NCI-H128 (cell line): ENCODE results near the gene HDAC4.

Source experiments
- DNase-seq: peaks from one replicate; lab custom pipeline; 2025; ENCODE audit not compliant: unreplicated experiment; lab: John Stamatoyannopoulos, UW

Gene HDAC4

DNA sequence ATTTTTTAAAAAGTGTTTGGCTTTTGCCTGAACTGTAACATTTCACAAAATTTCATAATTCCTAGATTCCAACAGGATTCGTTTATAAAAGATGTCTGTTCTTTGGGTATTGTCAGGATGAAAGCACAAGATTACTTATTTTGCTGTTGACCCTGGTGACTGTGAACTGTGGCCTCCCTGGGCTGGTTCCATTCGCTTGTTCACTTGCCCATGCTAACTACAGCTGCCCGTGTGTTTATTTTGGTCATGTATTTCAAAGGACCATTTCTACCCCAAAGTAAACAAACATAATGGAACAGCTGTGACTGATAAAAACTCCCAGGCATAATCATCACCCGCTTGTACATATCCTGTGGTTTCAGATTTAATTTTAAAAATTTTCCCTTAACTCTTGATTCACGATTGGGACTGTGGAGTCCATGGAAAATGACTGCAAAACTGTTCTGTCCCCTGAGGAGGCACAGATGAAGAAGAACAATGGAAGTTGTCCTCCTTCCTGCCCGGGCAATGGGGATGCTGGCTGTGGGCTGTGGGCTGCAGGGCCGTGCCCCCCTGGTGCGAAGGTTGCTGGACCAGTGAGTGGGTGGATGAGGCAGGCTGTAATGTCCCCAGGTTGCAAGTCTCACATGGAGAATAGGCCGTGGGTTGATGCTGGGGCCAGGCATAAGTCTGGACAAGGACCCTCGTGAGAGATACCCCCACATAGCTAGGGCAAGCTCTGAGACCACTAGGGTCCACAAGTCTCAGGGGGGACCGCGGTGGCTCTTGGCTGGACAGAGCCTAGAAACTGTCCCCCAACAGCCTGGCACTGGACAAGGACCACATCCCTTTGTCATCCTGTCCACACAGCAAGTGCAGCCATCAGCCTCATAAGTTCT is 28.9 kb upstream of the HDAC4 start:
- DNase-seq, result no peak

DNA sequence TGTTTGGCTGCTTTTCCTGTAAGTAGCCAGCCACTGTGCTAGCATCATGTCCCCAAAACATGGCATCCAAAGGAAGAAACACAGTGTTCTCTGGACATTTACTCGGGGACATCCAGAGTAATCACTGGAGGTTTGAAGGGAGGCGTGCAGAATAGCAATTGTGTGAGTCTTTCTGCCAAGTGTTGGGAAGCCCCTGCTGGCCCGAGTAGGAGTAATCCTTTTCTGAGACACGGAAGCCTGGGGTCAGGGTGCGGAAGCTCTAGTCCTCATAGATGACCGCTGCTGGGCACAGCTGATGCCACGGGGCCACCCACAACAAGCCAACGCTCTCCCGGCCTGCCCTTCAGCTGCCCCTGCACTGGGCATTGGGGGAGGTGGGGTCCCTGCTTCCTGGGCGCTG is 24.8 kb upstream of the HDAC4 start:
- no peak for DNase-seq

DNA sequence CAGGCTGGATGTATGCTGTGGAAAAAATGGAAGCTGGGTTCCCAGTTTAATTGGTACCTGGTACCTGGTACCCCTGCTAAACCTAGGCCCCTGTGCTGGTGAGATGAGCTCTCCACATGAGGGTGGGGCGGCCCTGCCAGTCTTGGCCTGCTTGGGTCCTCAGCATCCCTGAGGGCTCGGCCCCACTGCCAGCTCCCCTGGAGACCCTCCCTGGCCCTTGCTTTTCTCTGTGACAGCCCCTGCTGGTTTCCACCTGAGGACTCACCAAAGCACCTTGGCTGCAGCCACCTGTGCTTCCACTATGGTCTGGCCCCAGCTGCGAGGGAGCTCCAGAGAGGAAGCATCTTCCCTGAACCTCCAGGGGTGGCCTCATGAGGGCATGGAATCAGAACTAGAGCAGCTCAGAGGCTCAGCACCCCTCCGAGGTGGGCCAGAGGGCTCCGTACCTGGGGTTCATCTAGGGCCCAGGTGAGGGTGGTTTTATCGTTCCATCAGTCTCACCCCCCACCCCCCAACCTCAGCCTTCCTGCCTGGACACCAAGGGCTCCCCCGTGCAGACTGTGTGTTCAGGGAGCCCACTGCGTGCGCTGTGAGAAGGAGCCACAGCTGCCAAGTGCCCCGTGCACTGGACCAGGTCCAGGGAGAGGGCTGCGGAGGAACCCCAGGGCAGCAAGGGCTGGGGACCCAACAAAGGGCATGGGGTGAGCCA is 23.7 kb upstream of the HDAC4 start:
- DNase-seq, result no peak

DNA sequence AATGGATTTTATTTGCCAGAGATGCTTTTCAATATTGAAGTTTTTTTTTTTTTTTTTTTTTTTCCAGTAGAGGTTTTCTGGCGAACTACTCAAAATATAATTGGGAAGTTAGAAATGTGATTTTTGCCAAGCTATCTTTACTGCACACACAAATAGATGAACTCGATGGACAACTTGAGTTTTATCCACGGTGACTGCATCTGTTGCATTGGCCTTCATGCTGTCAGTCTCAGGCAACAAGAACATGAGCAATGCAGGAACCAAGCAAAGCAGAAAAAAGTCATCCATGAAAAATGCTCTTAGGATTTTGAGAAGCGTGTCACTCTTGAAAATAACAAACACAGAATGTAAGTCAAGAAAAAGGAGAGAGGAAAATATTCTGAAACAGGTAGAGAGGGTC is 22.7 kb upstream of the HDAC4 start:
- DNase-seq, result no peak

DNA sequence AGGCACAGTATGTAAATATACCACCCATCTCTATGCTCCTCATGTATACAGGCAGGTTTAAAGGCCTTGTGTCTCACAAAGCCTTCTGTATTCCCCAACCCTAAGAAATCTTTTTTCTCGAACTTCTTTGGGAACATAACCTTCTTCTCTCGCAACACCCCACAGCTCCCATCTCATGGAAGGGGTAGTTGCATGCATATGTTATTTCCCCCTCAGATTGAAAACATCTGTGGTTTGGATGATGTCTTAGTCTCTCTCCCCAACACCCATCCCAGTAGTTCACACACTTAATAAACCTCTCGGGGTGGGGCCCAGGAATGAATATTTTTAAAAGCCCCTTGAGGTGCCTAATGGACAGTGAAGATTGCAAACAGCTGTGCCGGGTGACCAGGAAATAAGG is 21.0 kb upstream of the HDAC4 start:
- no peak for DNase-seq

DNA sequence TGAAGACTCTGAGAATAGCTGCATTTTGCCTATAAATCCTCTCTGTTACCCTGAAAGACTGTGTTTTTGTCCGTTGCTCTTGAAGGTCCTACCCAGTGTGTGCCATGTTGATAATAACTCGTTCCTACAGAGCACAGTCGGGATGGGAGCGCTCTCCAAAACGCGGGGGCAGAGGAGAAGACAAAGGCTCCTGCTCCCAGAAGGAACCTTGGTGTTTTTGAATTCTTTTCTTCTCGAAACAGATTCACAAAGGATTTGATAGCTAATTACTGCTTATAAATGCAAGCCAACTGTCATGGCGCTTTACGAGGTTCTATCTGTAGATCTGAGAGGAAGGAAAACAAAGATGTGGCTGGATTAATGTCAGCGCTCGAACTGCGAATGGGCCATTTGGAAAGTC is 19.3 kb upstream of the HDAC4 start:
- no peak for DNase-seq

DNA sequence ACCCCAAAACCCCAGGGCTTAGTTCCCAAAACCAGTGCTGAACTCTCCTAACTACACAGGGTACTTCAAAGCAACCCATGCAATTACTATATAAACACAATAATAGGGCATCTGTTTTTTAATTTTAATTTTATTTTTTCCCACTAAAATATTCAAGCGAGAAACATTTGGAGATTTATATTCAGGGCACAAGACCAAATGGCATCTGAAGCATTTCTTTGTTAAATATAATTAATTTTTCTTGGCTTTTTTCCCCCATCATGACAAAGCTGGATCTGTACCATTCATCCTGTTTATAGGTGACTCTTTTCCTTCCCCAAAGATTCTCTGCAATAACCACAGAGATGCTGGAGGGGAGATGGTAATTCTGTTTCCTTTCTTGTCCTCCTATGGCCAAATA is 18.1 kb upstream of the HDAC4 start:
- no peak for DNase-seq

DNA sequence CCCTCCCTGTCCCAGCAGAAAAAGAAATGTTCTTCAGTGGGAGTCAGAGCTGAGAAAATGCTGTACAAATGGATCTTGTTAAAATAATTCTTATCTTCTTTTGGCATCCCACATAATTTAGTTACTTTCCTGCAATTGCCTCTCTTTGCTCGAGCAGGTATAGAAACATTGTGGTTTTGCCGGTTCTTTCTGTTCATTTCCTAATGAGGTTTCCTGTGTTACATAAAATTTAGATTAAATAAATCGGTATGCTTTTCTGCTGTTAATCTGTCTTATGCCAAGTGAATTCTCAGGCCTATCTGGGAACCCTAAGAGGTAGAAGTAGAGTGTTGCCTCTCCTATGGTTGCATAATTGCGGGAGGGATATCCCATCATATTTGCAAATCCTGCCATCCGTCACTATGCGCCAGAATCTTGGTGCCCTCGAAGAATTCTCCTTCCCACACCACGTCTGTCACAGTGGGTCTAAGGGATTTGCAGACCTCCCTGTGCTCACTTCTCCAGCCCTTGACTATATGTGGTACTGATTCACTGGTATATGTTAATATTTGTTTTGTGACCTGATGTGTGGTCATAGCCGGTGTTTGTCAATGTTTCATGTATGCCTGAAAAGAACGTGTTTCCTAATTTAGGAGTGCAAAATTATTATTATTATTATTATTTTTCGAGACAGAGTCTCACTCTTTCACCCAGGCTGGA is 12.2 kb upstream of the HDAC4 start:
- DNase-seq, result no peak

DNA sequence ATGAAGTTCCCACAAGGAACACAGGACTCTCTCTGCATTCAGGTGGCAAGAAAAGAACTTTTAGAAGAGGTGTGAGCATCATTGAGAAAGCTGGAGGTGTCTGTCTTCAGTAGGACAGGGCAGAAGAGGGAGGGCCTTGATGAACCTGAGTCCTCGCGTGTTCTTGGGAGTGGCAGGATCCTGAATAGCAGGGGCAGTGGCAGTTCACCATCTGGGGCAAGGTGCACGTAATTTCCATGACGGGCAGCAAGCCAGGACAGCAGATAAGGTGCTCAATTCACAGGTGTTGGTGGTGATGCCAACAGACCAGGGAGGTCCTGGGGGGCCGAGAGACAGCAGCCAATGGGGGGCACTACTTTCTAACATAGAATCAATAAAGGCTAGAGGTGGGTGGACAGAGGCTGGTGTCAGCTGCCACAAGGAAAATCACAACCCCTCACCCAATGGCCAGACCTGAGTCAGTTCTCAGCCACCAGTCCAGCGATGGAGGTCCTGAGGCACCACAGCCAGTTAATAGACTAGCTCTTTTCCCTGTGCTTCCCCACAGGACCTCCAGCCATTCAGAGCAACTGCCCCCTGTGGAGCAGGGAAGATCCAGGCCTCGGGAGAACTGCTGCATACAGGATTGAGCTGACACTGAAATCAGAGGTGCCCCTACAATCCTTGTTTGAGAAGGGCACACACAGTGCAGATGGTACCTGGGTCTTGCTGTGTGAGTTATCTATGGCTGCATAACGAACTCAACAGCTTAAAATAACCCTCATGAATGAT is 10.9 kb upstream of the HDAC4 start:
- no peak for DNase-seq

DNA sequence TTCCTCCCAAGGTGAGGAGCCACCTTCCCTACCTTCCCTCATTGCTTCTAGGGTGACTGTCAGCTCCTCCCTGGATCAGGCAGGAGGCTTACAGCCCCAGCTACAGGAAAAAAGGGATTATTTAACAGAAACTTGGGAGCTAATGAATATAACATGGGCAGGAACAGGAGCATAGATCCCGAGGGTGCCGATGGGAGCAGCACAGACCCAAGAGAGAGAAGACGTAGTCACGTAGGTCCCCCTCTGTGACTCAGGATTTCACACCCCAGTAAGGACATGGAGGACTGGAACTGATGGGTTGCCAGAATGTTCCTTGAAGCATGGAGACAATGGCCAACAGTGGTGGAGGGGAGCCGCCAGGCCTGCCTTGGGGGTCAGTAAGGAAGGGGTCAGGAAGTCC is 10.3 kb upstream of the HDAC4 start:
- no peak for DNase-seq

DNA sequence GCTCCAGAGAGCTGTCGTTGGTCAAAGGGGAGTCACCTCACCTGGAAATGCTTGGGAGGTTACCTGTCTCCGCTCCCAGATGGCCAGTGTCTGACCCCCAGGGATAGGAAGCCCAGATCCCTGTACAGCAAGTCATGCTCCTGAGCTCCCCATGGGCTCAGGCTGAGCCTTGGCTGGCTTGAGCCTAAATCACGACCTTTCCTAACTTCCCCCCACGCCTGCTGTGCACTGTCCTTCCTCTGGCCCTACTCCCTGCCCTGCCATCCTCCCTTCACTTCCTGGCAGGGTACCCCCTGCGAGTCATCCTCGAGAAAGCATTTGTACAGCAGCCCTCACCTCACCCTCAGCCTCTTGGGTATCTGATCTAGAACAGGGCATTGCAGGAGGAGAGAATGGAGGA is 9.2 kb upstream of the HDAC4 start:
- no peak for DNase-seq

DNA sequence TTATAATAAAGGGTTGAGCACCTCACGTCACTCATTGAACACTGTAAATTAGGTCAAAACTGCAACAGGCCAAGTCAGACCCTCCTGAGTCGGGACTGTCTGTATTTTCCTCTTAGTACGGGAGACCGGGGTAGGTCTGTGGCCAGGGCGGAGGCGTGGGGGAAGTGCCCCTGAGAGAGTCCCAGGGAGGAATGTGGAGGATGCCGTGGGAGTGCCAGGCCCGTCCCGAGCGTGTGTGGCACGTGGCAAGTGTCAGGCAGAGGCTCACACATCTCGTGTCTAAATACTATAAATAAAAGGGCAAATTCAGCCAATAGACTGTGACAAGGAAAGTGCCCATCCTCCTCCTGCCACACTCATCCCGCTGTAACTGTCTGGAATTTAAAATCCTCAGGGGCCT is 6.3 kb upstream of the HDAC4 start:
- DNase-seq, result no peak

DNA sequence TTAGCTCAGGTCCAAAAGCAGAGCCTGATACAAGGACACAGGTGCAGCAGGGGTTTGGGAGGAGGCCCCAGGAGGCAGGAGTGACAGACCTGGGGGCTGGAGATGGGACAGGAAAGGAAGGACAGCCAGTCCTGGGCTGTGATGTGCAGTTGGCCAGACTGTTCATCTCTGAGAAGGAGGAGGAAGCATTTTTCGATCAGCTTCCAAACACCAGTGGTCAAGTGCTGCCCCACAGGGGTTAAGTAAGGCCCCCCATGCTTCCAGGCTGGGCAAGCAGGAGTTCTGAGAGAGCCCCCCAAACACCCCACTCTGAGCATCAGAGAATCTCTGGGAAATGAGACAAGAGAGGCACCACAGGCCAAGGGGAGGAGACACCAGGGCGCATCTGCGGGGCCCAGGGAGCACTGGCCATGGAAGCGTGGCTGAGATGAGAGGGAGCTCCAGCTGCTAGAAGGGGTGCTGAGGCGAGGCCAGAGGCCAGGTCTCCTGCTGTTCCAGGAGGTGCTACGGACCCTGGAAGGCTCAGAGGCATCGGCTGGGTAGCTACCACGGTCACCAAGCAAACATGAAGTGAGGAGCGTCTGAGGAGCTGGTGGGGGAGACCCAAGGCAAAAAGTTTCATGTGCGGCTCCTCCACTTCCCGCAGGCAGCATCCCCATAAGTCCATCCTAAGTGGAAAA is 5.6 kb upstream of the HDAC4 start:
- DNase-seq, result no peak

DNA sequence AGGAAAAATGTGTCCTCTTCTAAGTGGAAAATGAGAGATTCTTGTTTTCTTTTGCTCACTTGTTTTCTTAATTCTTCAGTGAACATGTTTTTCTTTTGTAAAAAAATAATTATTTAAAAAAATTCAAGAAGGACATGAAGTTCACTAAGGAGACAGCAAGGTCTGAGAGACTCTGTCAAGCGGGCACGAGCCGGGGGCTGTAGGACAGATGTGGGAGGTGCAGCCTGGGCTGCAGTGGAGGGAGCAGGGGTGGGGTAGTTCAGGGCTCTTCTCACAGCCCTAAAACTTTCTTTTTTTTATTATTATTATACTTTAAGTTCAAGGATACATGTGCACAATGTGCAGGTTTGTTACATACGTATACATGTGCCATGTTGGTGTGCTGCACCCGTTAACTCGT is 4.3 kb upstream of the HDAC4 start:
- DNase-seq, result no peak

DNA sequence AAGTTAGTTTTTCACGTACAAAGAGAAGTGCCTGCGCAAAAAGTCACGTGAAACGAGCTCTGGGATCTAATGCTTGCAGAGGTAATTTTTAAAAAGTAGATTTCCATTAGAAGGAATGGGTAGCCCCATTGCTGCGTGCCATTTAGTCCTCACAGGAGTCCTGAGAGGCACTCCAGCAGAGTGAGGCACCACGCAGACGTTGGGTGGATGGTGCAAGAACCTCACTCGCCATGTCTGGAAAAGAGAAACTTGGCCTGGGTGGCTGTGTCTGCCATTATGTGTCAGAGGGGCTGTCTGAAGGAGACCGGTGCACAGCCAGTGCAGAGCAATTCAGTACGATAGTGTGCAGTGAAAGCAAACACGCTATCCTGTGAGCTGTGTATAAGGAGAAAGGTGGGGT is 1.8 kb upstream of the HDAC4 start:
- no peak for DNase-seq

DNA sequence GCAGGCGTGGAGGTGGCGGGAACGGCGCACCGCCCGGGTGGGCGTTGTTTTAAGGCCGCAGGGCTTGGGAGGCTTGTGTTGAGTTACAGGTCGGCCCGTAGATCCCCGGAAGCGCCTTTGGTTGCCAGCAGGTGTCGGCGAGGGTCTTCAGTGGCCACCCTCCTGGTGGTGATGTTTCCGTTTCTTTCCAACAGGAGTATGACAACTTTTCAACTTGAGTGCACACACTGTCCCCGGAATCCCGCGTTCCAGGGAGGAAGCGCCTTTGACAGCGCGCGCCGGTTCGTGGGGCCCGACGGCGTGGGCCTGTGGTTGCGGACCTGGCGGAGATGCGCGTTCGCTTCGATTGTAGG is 1.0 kb upstream of the HDAC4 start:
- no peak for DNase-seq

DNA sequence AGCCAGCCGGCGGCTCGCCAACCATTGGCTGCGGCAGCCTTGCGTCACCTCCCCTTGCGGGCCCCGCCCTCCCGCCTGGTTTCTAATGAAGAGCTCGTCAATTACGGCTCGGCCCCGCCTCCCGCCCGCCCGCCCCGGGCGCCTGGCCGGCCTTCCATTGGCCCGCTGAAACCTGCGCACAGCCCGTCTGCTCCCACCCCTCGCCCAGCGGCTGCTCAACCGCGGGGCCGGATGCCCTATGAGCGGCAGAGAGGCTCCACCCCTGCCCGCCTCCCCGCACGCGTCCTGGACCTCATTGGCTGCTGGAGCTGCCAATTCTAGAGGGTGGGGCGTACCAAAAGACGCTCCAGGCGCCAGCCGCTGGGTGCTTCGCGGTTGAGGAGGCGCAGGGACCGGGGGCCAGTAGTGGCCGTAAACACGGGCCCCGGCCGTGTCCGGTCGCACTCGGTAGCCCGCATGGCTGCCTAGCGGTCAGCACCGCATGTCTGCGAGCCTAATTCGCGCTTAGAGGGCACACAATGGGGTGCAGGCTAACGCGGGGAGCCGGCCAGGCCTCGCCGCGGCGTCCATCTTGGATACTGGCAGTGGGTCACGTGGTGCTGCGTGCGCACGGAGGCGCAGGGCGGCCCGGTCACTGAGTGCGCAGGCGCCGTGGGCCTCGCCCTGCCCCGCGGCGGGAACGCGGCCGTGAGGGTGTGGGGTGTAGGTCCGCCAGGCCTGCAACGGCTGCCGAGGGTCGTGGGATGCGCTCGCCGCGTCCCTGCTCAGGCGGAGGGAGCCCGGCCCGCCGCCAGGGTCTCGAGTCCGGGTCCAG is 454 bp upstream of the HDAC4 start:
- DNase-seq, result peak; percentile 98

DNA sequence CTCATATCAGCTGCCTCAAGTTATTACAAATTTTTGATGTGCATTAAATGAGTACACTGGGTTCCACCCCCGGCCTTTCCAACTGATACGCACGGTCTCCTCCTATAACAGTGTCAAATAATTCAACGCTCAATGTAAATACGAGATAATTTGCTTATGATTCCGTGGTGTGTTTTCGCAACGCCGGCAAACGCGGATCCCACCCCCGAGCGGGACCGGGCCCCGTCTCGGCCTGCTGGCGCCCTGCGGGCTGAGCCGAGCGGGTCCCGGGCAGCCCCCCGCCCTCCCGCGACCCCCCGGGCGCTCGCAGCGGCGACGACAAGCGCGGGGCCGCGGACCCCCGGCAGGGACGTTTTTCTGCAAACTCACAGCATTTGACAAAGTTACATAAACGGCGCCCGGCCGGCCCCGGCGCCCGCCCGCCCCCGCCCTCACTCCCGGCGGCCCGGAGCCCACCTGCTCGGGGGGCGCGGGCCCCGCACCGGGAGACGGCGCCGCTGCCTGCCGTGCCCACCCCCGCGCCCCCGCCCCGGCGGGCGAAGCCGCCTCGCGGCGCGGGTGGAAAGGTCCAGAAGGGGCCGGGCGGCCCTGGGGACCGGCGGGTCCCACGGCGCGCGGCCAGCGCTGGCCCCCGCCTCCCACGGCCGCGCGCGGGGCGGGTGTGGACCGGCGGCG is 762 bp downstream of the HDAC4 start:
- no peak for DNase-seq

DNA sequence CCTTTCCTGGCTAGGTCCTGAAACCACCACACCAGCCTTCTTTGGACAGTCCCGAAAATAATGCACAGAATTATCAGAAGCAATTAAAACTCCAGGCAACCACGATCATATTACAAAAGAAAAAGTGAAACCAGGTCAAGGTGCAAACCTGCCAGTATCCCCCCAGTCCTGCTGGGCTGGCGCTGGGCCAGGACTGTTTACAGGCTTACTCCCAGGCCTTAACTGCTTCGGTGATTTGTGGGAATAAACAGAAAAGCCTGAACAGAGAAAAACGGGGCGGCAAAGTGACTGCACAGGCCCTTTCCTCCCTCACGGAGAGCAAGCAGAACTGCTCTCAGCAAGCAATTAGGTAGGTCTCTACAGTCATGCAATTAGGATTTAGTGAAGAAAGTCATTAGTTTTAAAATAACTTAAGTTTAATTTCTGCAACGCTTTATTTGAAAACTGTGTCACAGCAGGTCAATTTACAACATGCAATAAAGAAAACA is 1.3 kb downstream of the HDAC4 start:
- no peak for DNase-seq
